ENCODE measurements around the gene GPR137. TPM values are rescaled to one million over a fixed set of nuclear protein-coding genes. Genes with fewer than 3 reads are reported as not detected.

Gene GPR137
- total and polyA plus RNA-seq, 9 of the 15 experiments (the other 6 are each of a cell fraction or from before 2014, with no cell fraction given): 0.32 to 26.7 (median 10.7) TPM

- TF ChIP-seq ZNF280B (CRISPR knock-in tag; IDR thresholded peaks at IDR 0.05) (no peak), NFIX (CRISPR knock-in tag; IDR thresholded peaks at IDR 0.05; ENCODE audit: low read depth) (no peak), CLOCK (CRISPR knock-in tag; IDR thresholded peaks at IDR 0.05; ENCODE audit: borderline replicate concordance) (no peak), MNT (conservative IDR thresholded peaks at IDR 0.05) (peak; percentile 54 to 70; a peak in 2 of 4 replicates), ARID3A (IDR thresholded peaks at IDR 0.05; ENCODE audit: borderline replicate concordance, low read depth, low read length) (no peak), SRF (CRISPR knock-in tag; IDR thresholded peaks at IDR 0.05) (no peak; a peak in 1 of 4 replicates), FUS (optimal IDR thresholded peaks at IDR 0.05; ENCODE audit: low read depth, low read length) (no peak), IRF2 (CRISPR knock-in tag; IDR thresholded peaks at IDR 0.05) (no peak), CCNT2 (IDR thresholded peaks at IDR 0.05; ENCODE audit: borderline replicate concordance, extremely low read depth, insufficient read length, low read depth, low read length) (no peak), ZFX (CRISPR knock-in tag; IDR thresholded peaks at IDR 0.05) (peak; percentile 74), PHB (CRISPR knock-in tag; IDR thresholded peaks at IDR 0.05) (no peak), ZNF830 (CRISPR knock-in tag; IDR thresholded peaks at IDR 0.05) (no peak)
Observed at GRCh38 chr11:64331569-64332371, 46.1 kb downstream of the GPR137 start (continued).
